Endodermal cell (in vitro differentiated cells): ENCODE data around the gene MGAT5B. TPM values are rescaled to one million over a fixed set of nuclear protein-coding genes. Genes with fewer than 3 reads are reported as not detected.

Experiments used
- DNase-seq: peaks from one replicate; pipeline ENCODE4 v3.0.0-alpha.2; 2017
- H3K27ac ChIP-seq: 2 replicates; pipeline ENCODE4 v1.5.1; 2013; ENCODE audit warnings: mild to moderate bottlenecking, low read depth, low read length, moderate library complexity
- H3K27me3 ChIP-seq: 2 replicates; pipeline ENCODE4 v1.6.1; 2013; ENCODE audit warnings: mild to moderate bottlenecking, low read length, moderate library complexity; ENCODE audit not compliant: insufficient read depth, control insufficient read depth, poor library complexity, severe bottlenecking
- H3K36me3 ChIP-seq: 2 replicates; pipeline ENCODE4 v1.7.0; 2013; ENCODE audit warnings: mild to moderate bottlenecking, low read length, moderate library complexity; ENCODE audit not compliant: control insufficient read depth, insufficient read depth
- H3K4me1 ChIP-seq: one replicate; pipeline ENCODE4 v1.7.0; 2013; ENCODE audit warnings: low read length; ENCODE audit not compliant: control insufficient read depth, insufficient read depth
- H3K4me3 ChIP-seq: 2 replicates; pipeline ENCODE4 v1.5.1; 2013; ENCODE audit warnings: mild to moderate bottlenecking, low read length, moderate library complexity
- H3K9ac ChIP-seq: 2 replicates; pipeline ENCODE4 v1.6.1; 2013; ENCODE audit warnings: mild to moderate bottlenecking, low read length, moderate library complexity; ENCODE audit not compliant: poor library complexity, severe bottlenecking; ENCODE audit errors: extremely low read depth
- H3K9me3 ChIP-seq: 2 replicates; pipeline ENCODE4 v1.6.1; 2013; ENCODE audit warnings: mild to moderate bottlenecking, low read length, moderate library complexity; ENCODE audit not compliant: control insufficient read depth
- H3K27ac Mint-ChIP-seq: 2 replicates; pipeline ENCODE4 v1.8.0; 2020; ENCODE audit warnings: mixed read lengths
- H3K27me3 Mint-ChIP-seq: 2 replicates; pipeline ENCODE4 v1.8.0; 2021; ENCODE audit warnings: mild to moderate bottlenecking, mixed read lengths; ENCODE audit not compliant: insufficient read depth
- H3K36me3 Mint-ChIP-seq: 2 replicates; pipeline ENCODE4 v1.8.0; 2020; ENCODE audit warnings: low read depth, mixed read lengths
- H3K4me1 Mint-ChIP-seq: 2 replicates; pipeline ENCODE4 v1.8.0; 2020; ENCODE audit warnings: mixed read lengths
- H3K4me3 Mint-ChIP-seq: 2 replicates; pipeline ENCODE4 v1.8.0; 2020; ENCODE audit warnings: mild to moderate bottlenecking, moderate library complexity, mixed read lengths
- H3K9me3 Mint-ChIP-seq: 2 replicates; pipeline ENCODE4 v1.8.0; 2020; ENCODE audit warnings: mild to moderate bottlenecking, mixed read lengths
- CTCF ChIP-seq: fragments of 200-600 bp; sonication (generic); conservative IDR thresholded peaks from 2 replicates; pipeline ENCODE4 v1.5.0; 2021; ENCODE audit warnings: antibody characterized with exemption, mild to moderate bottlenecking
- WGBS, 2 experiments: methylation state at CpG; one replicate each; pipeline versions ENCODE4 v1.1.5 to v1.1.7; 2013; ENCODE audit warnings: missing lambda C conversion rate in 2 of 2, mixed read lengths in 1 of 2; ENCODE audit not compliant: insufficient coverage in 1 of 2, insufficient read length in 1 of 2; 5-methylcytosine and 5-hydroxymethylcytosine counted together
- total RNA-seq, 2 donors: library from RNA; stranded (reverse); fragmentation: NEBNext Ultra II Directional in 1 of 2; extraction: Animal tissue kit (Norgen Biotek cat#: 25700) in 1 of 2; gene quantifications; 2 replicates in 1 of 2; 3 replicates in 1 of 2; pipeline ENCODE4 v1.2.1, GENCODE V29; 2021

The MGAT5B gene
- total RNA-seq, 2 donors from 2014 or later, result 2.9 to 3.3 TPM

- Histone ChIP-seq H3K9ac (no peak overlapping the region), H3K4me1 (peaks cover 8% of the 10 kb centered on the region), H3K27me3 (no peaks in the 10 kb centered on the region), H3K27ac (no peak overlapping the region), H3K4me3 (no peak overlapping the region), H3K36me3 (no peaks in the 10 kb centered on the region), H3K9me3 (no peaks in the 10 kb centered on the region)
- Mint-ChIP-seq H3K27ac (peak overlapping the region; percentile 30), H3K36me3 (peaks cover 4% of the 10 kb centered on the region), H3K4me1 (peaks cover 9% of the 10 kb centered on the region), H3K4me3 (no peak overlapping the region), H3K27me3 (no peaks in the 10 kb centered on the region), H3K9me3 (no peaks in the 10 kb centered on the region)
- DNase-seq, result no peak
- 84 to 95% methylated on average over 6 to 7 of the region's 9 CpGs for WGBS, 2 experiments
- no peak for TF ChIP-seq CTCF
Observed at GRCh38 chr17:76966486-76967181, 98.4 kb downstream of the MGAT5B start.

- Mint-ChIP-seq H3K36me3 (peaks cover 3% of the 10 kb centered on the region), H3K4me3 (peak overlapping the region; percentile 70), H3K4me1 (peaks cover 13% of the 10 kb centered on the region), H3K27ac (no peak overlapping the region), H3K9me3 (no peaks in the 10 kb centered on the region), H3K27me3 (no peaks in the 10 kb centered on the region)
- H3K27ac ChIP-seq, result no peak overlapping the region
- no peak for TF ChIP-seq CTCF
- H3K4me3 ChIP-seq, result no peak overlapping the region
- H3K27me3 ChIP-seq, result no peaks in the 10 kb centered on the region
- peaks cover 8% of the 10 kb centered on the region for H3K4me1 ChIP-seq
- H3K9ac ChIP-seq, result no peak overlapping the region
- WGBS, 2 experiments, result 94 to 100% methylated on average over 3 to 4 of the region's 4 CpGs
- H3K36me3 ChIP-seq, result no peaks in the 10 kb centered on the region
- H3K9me3 ChIP-seq, result no peaks in the 10 kb centered on the region
- DNase-seq, result no peak
Observed at GRCh38 chr17:76967762-76968161, 99.6 kb downstream of the MGAT5B start.

GRCh38 chr17:76968707-76969597 lies 100.7 kb downstream of the MGAT5B start:
- TF ChIP-seq CTCF, result no peak
- H3K4me1 Mint-ChIP-seq, result peaks cover 13% of the 10 kb centered on the region
- Histone ChIP-seq H3K9me3 (no peaks in the 10 kb centered on the region), H3K27ac (peak overlapping the region; percentile 94), H3K4me3 (peak overlapping the region; percentile 80), H3K4me1 (peaks cover 8% of the 10 kb centered on the region), H3K36me3 (no peaks in the 10 kb centered on the region), H3K27me3 (no peaks in the 10 kb centered on the region), H3K9ac (peak overlapping the region; percentile 94)
- H3K27ac Mint-ChIP-seq, result peak overlapping the region; percentile 100
- H3K4me3 Mint-ChIP-seq, result peak overlapping the region; percentile 70
- WGBS, 2 experiments, result 2 to 3% methylated on average over 33 to 45 of the region's 45 CpGs
- DNase-seq, result peak; percentile 100
- H3K36me3 Mint-ChIP-seq, result no peaks in the 10 kb centered on the region
- H3K9me3 Mint-ChIP-seq, result no peaks in the 10 kb centered on the region
- no peaks in the 10 kb centered on the region for H3K27me3 Mint-ChIP-seq
